Esophagus squamous epithelium (tissue), 5 donors: ENCODE measurements around the gene FMO3. TPM values are rescaled to one million over a fixed set of nuclear protein-coding genes. Genes with fewer than 3 reads are reported as not detected.

Source experiments
- DNase-seq: peaks from one replicate; lab custom pipeline; 2025; lab: John Stamatoyannopoulos, UW
- H3K27ac ChIP-seq, 4 donors: fragments of 200-600 bp; sonication (generic); one replicate each; pipeline ENCODE4 v1.5.1; 2016 to 2019; ENCODE audit warnings: mild to moderate bottlenecking in 1 of 4
- H3K27me3 ChIP-seq, 4 donors: fragments of 200-600 bp; sonication (generic); 1 replicate in 3 of 4; 2 replicates in 1 of 4; pipeline versions ENCODE4 v1.5.1 to v1.6.0; 2017 to 2021; ENCODE audit warnings: antibody characterized with exemption in 1 of 4
- H3K36me3 ChIP-seq, 3 donors: fragments of 200-600 bp; sonication (generic); one replicate each; pipeline ENCODE4 v1.5.1; 2016 to 2019
- H3K4me1 ChIP-seq, 3 donors: fragments of 200-600 bp; sonication (generic); one replicate each; pipeline ENCODE4 v1.5.1; 2017 to 2019
- H3K4me3 ChIP-seq, 4 donors: fragments of 200-600 bp; sonication (generic); 1 replicate in 3 of 4; 2 replicates in 1 of 4; pipeline ENCODE4 v1.5.1; 2016 to 2019; ENCODE audit warnings: mild to moderate bottlenecking in 2 of 4, moderate library complexity in 1 of 4
- H3K9me3 ChIP-seq, 3 donors: fragments of 200-600 bp; sonication (generic); one replicate each; pipeline ENCODE4 v1.5.1; 2016 to 2019
- CTCF ChIP-seq, 6 experiments: fragments of 450-650 bp in 4 of 6; fragments of 200-600 bp in 2 of 6; sonication (generic) in 2 of 6; IDR thresholded peaks; one replicate each; pipeline ENCODE4 v1.5.1; 2016 to 2019; ENCODE audit warnings: antibody characterized with exemption in 6 of 6, mild to moderate bottlenecking in 4 of 6, moderate library complexity in 4 of 6
- POLR2A ChIP-seq, 4 donors: fragments of 450-650 bp; IDR thresholded peaks; one replicate each; pipeline ENCODE4 v1.6.1; 2017; ENCODE audit warnings: antibody characterized with exemption in 4 of 4, mild to moderate bottlenecking in 4 of 4, moderate library complexity in 3 of 4
- WGBS, 2 donors: methylation state at CpG; one replicate each; pipeline ENCODE4 v1.1.5; 2018; 5-methylcytosine and 5-hydroxymethylcytosine counted together
- intact Hi-C: fragments of 100-400 bp; cut with DNase I; formaldehyde crosslinking; loops from one replicate; pipeline ENCODE4 v1.15.0; 2022
- total RNA-seq, 4 donors: library from RNA; depleted of rRNA; stranded (reverse); fragments of >200 nt; gene quantifications; one replicate each; pipeline ENCODE4 v1.1.0, GENCODE V29; 2016
- donor health status: DM: yes; HTN: yes; CAD: no.

The FMO3 gene
- total RNA-seq, 4 donors from 2014 or later, result 0.45 to 8.6 (median 2.6) TPM

- intact Hi-C loops, result no loop called here
- no peak for DNase-seq
- Histone ChIP-seq H3K27me3 (no peaks in the 10 kb centered on the region), H3K27ac (peak overlapping the region in 2 of 4 donors; percentile 9 to 34), H3K9me3 (no peaks in the 10 kb centered on the region), H3K4me1 (peaks cover 0 to 33% (median 8%) of the 10 kb centered on the region in 3 donors), H3K36me3 (no peaks in the 10 kb centered on the region), H3K4me3 (no peak overlapping the region)
- 27 to 50% methylated on average over 1 of the region's 1 CpG for WGBS, 2 donors
- TF ChIP-seq CTCF (IDR thresholded peaks at IDR 0.05), result no peak
- no peak for TF ChIP-seq POLR2A (IDR thresholded peaks at IDR 0.05)
These were observed 59.5 kb downstream of the FMO3 start for GRCh38 chr1:171150156-171150555.

GRCh38 chr1:171152549-171152948, 61.8 kb downstream of the FMO3 start:
- Histone ChIP-seq H3K27ac (peak overlapping the region in 1 of 4 donors; percentile 14), H3K27me3 (no peaks in the 10 kb centered on the region), H3K4me1 (peaks cover 0 to 33% (median 8%) of the 10 kb centered on the region in 3 donors), H3K9me3 (no peaks in the 10 kb centered on the region), H3K4me3 (no peak overlapping the region), H3K36me3 (no peaks in the 10 kb centered on the region)
- no peak for DNase-seq
- TF ChIP-seq POLR2A (IDR thresholded peaks at IDR 0.05) (no peak), CTCF (IDR thresholded peaks at IDR 0.05) (no peak)
- intact Hi-C loops, result no loop called here
- 24 to 45% methylated on average over 2 of the region's 2 CpGs for WGBS, 2 donors

GRCh38 chr1:171155484-171155883, 64.8 kb downstream of the FMO3 start:
- Histone ChIP-seq H3K27me3 (no peaks in the 10 kb centered on the region), H3K9me3 (no peaks in the 10 kb centered on the region), H3K36me3 (no peaks in the 10 kb centered on the region), H3K27ac (no peak overlapping the region), H3K4me1 (peaks cover 0 to 32% (median under 1%) of the 10 kb centered on the region in 3 donors), H3K4me3 (no peak overlapping the region)
- TF ChIP-seq CTCF (IDR thresholded peaks at IDR 0.05), result no peak
- TF ChIP-seq POLR2A (IDR thresholded peaks at IDR 0.05), result no peak
- intact Hi-C loops, result no loop called here
- no peak for DNase-seq

- 78 to 86% methylated on average over 5 of the region's 5 CpGs for WGBS, 2 donors
- H3K36me3 ChIP-seq, result no peaks in the 10 kb centered on the region
- peaks cover 0 to 26% (median 0%) of the 10 kb centered on the region in 3 donors for H3K4me1 ChIP-seq
- no peak overlapping the region for H3K4me3 ChIP-seq
- TF ChIP-seq POLR2A (IDR thresholded peaks at IDR 0.05) (no peak), CTCF (IDR thresholded peaks at IDR 0.05) (no peak)
- H3K27ac ChIP-seq, result no peak overlapping the region
- intact Hi-C loops, result no loop called here
- H3K27me3 ChIP-seq, result no peaks in the 10 kb centered on the region
- DNase-seq, result no peak
- H3K9me3 ChIP-seq, result no peaks in the 10 kb centered on the region
These were observed 67.4 kb downstream of the FMO3 start for GRCh38 chr1:171158096-171158495.

GRCh38 chr1:171158551-171158950, 67.8 kb downstream of the FMO3 start:
- DNase-seq, result no peak
- Histone ChIP-seq H3K36me3 (no peaks in the 10 kb centered on the region), H3K4me3 (no peak overlapping the region), H3K9me3 (no peaks in the 10 kb centered on the region), H3K27ac (no peak overlapping the region), H3K27me3 (no peaks in the 10 kb centered on the region), H3K4me1 (peaks cover 0 to 26% (median 0%) of the 10 kb centered on the region in 3 donors)
- TF ChIP-seq CTCF (IDR thresholded peaks at IDR 0.05) (no peak), POLR2A (IDR thresholded peaks at IDR 0.05) (no peak)
- WGBS, 2 donors, result 85 to 92% methylated on average over 3 of the region's 3 CpGs
- intact Hi-C loops, result no loop called here
